A549 (cell line): ENCODE measurements around the gene DDX47. TPM values are rescaled to one million over a fixed set of nuclear protein-coding genes. Genes with fewer than 3 reads are reported as not detected.
"Not testable (repeated sequence)": the region's sequence is repeated elsewhere in the genome, so short reads cannot be mapped to it uniquely, and the experiment has no call there.

Experiments
- ATAC-seq, 2 experiments: fragments of 200-7000 bp in 1 of 2; fragments of >200 bp in 1 of 2; cut with Nextera tagmentation in 1 of 2; cut with Tn5 transposase in 1 of 2; 3 replicates each; pipeline versions ENCODE4 v1.8.0 to v1.9.1; 2018 to 2020; ENCODE audit warnings: mild to moderate bottlenecking in 1 of 2, moderate library complexity in 1 of 2
- CTCF ChIA-PET: fragments of 300-600 bp; sonication (Branson Sonifier 250); formaldehyde crosslinking; extraction: SDS; loops from one replicate; lab custom pipeline; 2021; ENCODE audit warnings: antibody characterized with exemption, inconsistent platforms; lab: Yijun Ruan, JAX
- POLR2A ChIA-PET: fragments of 350-600 bp; formaldehyde crosslinking; extraction: SDS; loops from one replicate; lab custom pipeline; 2021; ENCODE audit warnings: antibody characterized with exemption, inconsistent platforms; lab: Yijun Ruan, JAX
- DNase-seq, 2 experiments: peaks; one replicate each; pipeline versions ENCODE4 v3.0.0 to v3.0.0-alpha.2; 2011 to 2016; ENCODE audit warnings: low read depth in 1 of 2, low spot score in 1 of 2
- FAIRE-seq: peaks from 2 replicates; lab custom pipeline; 2011; peaks lifted over from hg19 to GRCh38; lab: Jason Lieb, UNC
- H3K27ac ChIP-seq, 2 experiments: fragments of >200 bp; sonication (Bioruptor Twin); formaldehyde crosslinking; 3 replicates each; pipeline ENCODE4 v1.5.1; 2016 to 2017
- H3K4me1 ChIP-seq: fragments of >200 bp; sonication (Bioruptor Twin); formaldehyde crosslinking; 3 replicates; pipeline ENCODE4 v1.6.1; 2016
- H3K4me2 ChIP-seq: fragments of >200 bp; sonication (Bioruptor Twin); formaldehyde crosslinking; 3 replicates; pipeline ENCODE4 v1.6.1; 2016
- H3K4me3 ChIP-seq: fragments of >200 bp; sonication (Bioruptor Twin); formaldehyde crosslinking; 3 replicates; pipeline ENCODE4 v1.5.1; 2016
- H3K9me3 ChIP-seq: fragments of >200 bp; sonication (Bioruptor Twin); formaldehyde crosslinking; 3 replicates; pipeline ENCODE4 v1.6.1; 2016
- BHLHE40 ChIP-seq: IDR thresholded peaks from 2 replicates; pipeline ENCODE4 v1.6.1; 2012; ENCODE audit warnings: low read depth, low read length, inconsistent platforms
- CBX2 ChIP-seq: fragments of 200-600 bp; sonication (generic); IDR thresholded peaks from 2 replicates; pipeline ENCODE4 v1.6.1; 2016; ENCODE audit warnings: low read depth, mild to moderate bottlenecking, borderline replicate concordance
- CEBPB ChIP-seq, 2 experiments: fragments of >200 bp in 1 of 2; sonication (Bioruptor Twin) in 1 of 2; formaldehyde crosslinking in 1 of 2; IDR thresholded peaks; 2 replicates each; pipeline ENCODE4 v1.6.1; 2012 to 2016
- CHD2 ChIP-seq: fragments of 150-350 bp; IDR thresholded peaks from 2 replicates; pipeline ENCODE4 v1.6.1; 2014; ENCODE audit warnings: low read length; ENCODE audit not compliant: partially characterized antibody
- CHD4 ChIP-seq: fragments of 200-600 bp; sonication (generic); IDR thresholded peaks from 2 replicates; pipeline ENCODE4 v1.6.1; 2016; ENCODE audit warnings: antibody characterized with exemption, mild to moderate bottlenecking, borderline replicate concordance
- EHF ChIP-seq: fragments of 250-450 bp; sonication (Bioruptor Pico); IDR thresholded peaks from 2 replicates; pipeline ENCODE4 v1.5.0; 2020; ENCODE audit warnings: mild to moderate bottlenecking
- ESRRA ChIP-seq: fragments of 150-350 bp; IDR thresholded peaks from 2 replicates; pipeline ENCODE4 v1.6.1; 2014; ENCODE audit warnings: mild to moderate bottlenecking, low read length, borderline replicate concordance
- FOSL2 ChIP-seq, 2 experiments: fragments of 450-650 bp in 1 of 2; fragments of >200 bp in 1 of 2; sonication (Bioruptor Twin) in 1 of 2; formaldehyde crosslinking; IDR thresholded peaks; 2 replicates each; pipeline versions ENCODE4 v1.5.0 to v1.6.1; 2016 to 2020; ENCODE audit warnings: mild to moderate bottlenecking in 1 of 2, moderate library complexity in 1 of 2
- FOXS1 ChIP-seq: fragments of 250-450 bp; sonication (Bioruptor Pico); IDR thresholded peaks from 2 replicates; pipeline ENCODE4 v1.5.0; 2020; ENCODE audit warnings: mild to moderate bottlenecking, moderate library complexity
- JUNB ChIP-seq: fragments of >200 bp; sonication (Bioruptor Twin); formaldehyde crosslinking; IDR thresholded peaks from 2 replicates; pipeline ENCODE4 v1.6.1; 2016
- KDM5A ChIP-seq: fragments of 200-600 bp; sonication (generic); IDR thresholded peaks from 2 replicates; pipeline ENCODE4 v1.6.1; 2016; ENCODE audit warnings: antibody characterized with exemption, mild to moderate bottlenecking
- MAFK ChIP-seq: fragments of 450-650 bp; IDR thresholded peaks from 2 replicates; pipeline ENCODE4 v1.6.1; 2014; ENCODE audit not compliant: partially characterized antibody
- MAZ ChIP-seq: fragments of 150-350 bp; IDR thresholded peaks from 2 replicates; pipeline ENCODE4 v1.6.1; 2014; ENCODE audit warnings: antibody characterized with exemption, low read depth, low read length, borderline replicate concordance
- RAD21 ChIP-seq, 2 experiments: fragments of >200 bp in 1 of 2; sonication (Bioruptor Twin) in 1 of 2; formaldehyde crosslinking in 1 of 2; IDR thresholded peaks in 1 of 2; conservative IDR thresholded peaks in 1 of 2; 2 replicates in 1 of 2; 3 replicates in 1 of 2; pipeline ENCODE4 v1.6.1; 2012 to 2018; ENCODE audit warnings: inconsistent platforms in 1 of 2
- RFX5 ChIP-seq: fragments of 450-650 bp; IDR thresholded peaks from 2 replicates; pipeline ENCODE4 v1.7.1; 2014; ENCODE audit warnings: antibody characterized with exemption, mild to moderate bottlenecking, moderate library complexity
- RNF2 ChIP-seq: fragments of 200-600 bp; sonication (generic); IDR thresholded peaks from 2 replicates; pipeline ENCODE4 v1.6.1; 2016; ENCODE audit warnings: low read depth, mild to moderate bottlenecking, antibody characterized with exemption, moderate library complexity, borderline replicate concordance
- SREBF2 ChIP-seq: fragments of 450-650 bp; IDR thresholded peaks from 2 replicates; pipeline ENCODE4 v1.6.1; 2014; ENCODE audit warnings: mild to moderate bottlenecking, moderate library complexity
- ZFP36 ChIP-seq: fragments of 450-650 bp; IDR thresholded peaks from 2 replicates; pipeline ENCODE4 v1.6.1; 2014; ENCODE audit warnings: borderline replicate concordance; ENCODE audit not compliant: partially characterized antibody
- ZNF302 ChIP-seq: fragments of 250-450 bp; sonication (Bioruptor Pico); IDR thresholded peaks from 2 replicates; pipeline ENCODE4 v1.9.0; 2021; ENCODE audit warnings: inconsistent platforms, mild to moderate bottlenecking, moderate library complexity
- ZSCAN20 ChIP-seq: fragments of 250-450 bp; sonication (Bioruptor Pico); IDR thresholded peaks from 2 replicates; pipeline ENCODE4 v1.8.0; 2022; ENCODE audit warnings: mild to moderate bottlenecking, moderate library complexity
- WGBS: methylation state at CpG from one replicate; pipeline ENCODE4 v1.1.6; 2017; ENCODE audit errors: missing lambda C conversion rate; 5-methylcytosine and 5-hydroxymethylcytosine counted together
- polyA plus RNA-seq, 4 experiments: library from polyadenylated mRNA; depleted of rRNA in 3 of 4; stranded (reverse); fragments of >200 nt; fragmentation: RNase III in 1 of 4; extraction: RNeasy Plus Mini Kit Qiagen cat#74134 plus additional on column Dnase treatment in 1 of 4; gene quantifications; 2 replicates in 3 of 4; 3 replicates in 1 of 4; pipeline ENCODE4 v1.2.3, GENCODE V29; 2011 to 2017
- TF ChIP-seq, protein P1 (sequence below): fragments of >200 bp; sonication (Bioruptor Twin); formaldehyde crosslinking; IDR thresholded peaks from 3 replicates; pipeline ENCODE4 v1.6.1; 2016
- TF ChIP-seq, protein P2 (sequence below): fragments of >200 bp; sonication (Bioruptor Twin); formaldehyde crosslinking; IDR thresholded peaks from 3 replicates; pipeline ENCODE4 v1.5.1; 2016
- TF ChIP-seq, protein P3 (sequence below): fragments of >200 bp; sonication (Bioruptor Twin); formaldehyde crosslinking; IDR thresholded peaks from 2 replicates; pipeline ENCODE4 v1.6.1; 2016
- TF ChIP-seq, protein P4 (sequence below): fragments of 250-450 bp; sonication (Bioruptor Pico); IDR thresholded peaks from 2 replicates; pipeline ENCODE4 v1.5.0; 2020; ENCODE audit warnings: low read depth, mild to moderate bottlenecking, moderate library complexity

Gene DDX47
- polyA plus RNA-seq, 2 of the 4 experiments (the other 2 are of a cell fraction): 81.6 to 144 TPM

DNA sequence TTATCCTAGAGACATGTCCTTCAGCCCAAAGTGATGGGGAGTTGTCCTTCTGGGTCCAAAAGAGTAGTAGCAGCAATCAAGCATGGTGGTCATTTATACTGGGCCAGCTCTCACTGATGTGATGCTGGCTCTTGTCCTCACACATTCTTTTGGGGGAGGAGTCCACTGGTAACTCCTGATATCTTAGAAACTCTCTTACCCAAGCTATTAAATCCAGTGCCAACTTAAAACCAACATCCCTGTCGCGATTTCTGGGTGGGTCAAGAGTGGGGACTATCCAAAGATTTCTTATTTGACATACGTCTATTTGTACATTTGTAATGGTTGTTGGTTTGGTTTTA, 24.6 kb downstream of the DDX47 start:
- no peak for ATAC-seq
- TF ChIP-seq SREBF2 (no peak), FOSL2 (IDR thresholded peaks at IDR 0.05) (no peak), FOSL2 (CRISPR knock-in tag; IDR thresholded peaks at IDR 0.05) (no peak), CEBPB (IDR thresholded peaks at IDR 0.05) (no peak), MAFK (no peak), RAD21 (conservative IDR thresholded peaks at IDR 0.05 in 1 of 2, IDR thresholded peaks at IDR 0.05 in 1 of 2) (no peak)
- TF ChIP-seq, protein P1, sequence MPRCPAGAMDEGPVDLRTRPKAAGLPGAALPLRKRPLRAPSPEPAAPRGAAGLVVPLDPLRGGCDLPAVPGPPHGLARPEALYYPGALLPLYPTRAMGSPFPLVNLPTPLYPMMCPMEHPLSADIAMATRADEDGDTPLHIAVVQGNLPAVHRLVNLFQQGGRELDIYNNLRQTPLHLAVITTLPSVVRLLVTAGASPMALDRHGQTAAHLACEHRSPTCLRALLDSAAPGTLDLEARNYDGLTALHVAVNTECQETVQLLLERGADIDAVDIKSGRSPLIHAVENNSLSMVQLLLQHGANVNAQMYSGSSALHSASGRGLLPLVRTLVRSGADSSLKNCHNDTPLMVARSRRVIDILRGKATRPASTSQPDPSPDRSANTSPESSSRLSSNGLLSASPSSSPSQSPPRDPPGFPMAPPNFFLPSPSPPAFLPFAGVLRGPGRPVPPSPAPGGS: no peak
- TF ChIP-seq, protein P2, sequence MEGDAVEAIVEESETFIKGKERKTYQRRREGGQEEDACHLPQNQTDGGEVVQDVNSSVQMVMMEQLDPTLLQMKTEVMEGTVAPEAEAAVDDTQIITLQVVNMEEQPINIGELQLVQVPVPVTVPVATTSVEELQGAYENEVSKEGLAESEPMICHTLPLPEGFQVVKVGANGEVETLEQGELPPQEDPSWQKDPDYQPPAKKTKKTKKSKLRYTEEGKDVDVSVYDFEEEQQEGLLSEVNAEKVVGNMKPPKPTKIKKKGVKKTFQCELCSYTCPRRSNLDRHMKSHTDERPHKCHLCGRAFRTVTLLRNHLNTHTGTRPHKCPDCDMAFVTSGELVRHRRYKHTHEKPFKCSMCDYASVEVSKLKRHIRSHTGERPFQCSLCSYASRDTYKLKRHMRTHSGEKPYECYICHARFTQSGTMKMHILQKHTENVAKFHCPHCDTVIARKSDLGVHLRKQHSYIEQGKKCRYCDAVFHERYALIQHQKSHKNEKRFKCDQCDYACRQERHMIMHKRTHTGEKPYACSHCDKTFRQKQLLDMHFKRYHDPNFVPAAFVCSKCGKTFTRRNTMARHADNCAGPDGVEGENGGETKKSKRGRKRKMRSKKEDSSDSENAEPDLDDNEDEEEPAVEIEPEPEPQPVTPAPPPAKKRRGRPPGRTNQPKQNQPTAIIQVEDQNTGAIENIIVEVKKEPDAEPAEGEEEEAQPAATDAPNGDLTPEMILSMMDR: no peak
- TF ChIP-seq, protein P3, sequence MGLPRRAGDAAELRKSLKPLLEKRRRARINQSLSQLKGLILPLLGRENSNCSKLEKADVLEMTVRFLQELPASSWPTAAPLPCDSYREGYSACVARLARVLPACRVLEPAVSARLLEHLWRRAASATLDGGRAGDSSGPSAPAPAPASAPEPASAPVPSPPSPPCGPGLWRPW: no peak
- FAIRE-seq: no peak
- DNase-seq: no peak
- CTCF ChIA-PET: interaction anchor here (0.8 to 5.9 kb wide), 20 partner anchors 10 to 374 kb away, joined by 3 to 78 read pairs (median 20); partner anchors contain the start of genes DDX47 and GPRC5A
- Histone ChIP-seq H3K4me1 (peaks cover 70% of the 10 kb centered on the region), H3K4me3 (no peak overlapping the region), H3K9me3 (no peaks in the 10 kb centered on the region), H3K27ac (peak overlapping the region; percentile 70 to 88), H3K4me2 (peak overlapping the region; percentile 56)
- POLR2A ChIA-PET: interaction anchor here (1.0 to 1.9 kb wide), 3 partner anchors 34 to 53 kb away, joined by 3 to 18 read pairs (median 3); partner anchors contain the start of gene GPRC5A
- 81% methylated on average over 3 of the region's 3 CpGs for WGBS

DNA sequence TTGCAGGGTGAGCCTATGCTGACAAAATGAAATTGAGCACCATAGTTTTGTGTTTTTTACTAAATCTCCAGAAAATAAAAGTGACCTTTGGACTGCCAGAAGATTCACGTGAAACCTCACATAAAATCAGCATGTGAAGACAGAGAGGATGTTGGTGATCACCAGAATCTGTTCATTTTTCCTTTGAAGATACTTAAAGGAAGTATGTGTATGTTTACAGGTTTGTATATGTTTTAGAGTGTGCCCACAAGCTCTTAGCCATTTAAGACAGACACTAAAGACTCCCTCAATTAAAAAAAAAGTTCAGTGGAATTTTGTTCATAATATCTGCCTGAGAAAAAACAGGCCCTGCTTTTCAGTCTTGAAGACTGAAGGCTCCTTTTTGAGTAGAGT, 25.9 kb downstream of the DDX47 start:
- DNase-seq: no peak
- no peak for FAIRE-seq
- ChIA-PET CTCF (interaction anchor here (0.6 to 5.9 kb wide), 10 partner anchors 9 to 60 kb away, joined by 3 to 78 read pairs (median 38); partner anchors contain the start of genes DDX47 and GPRC5A), POLR2A (interaction anchor here (0.6 to 1.9 kb wide), 2 partner anchors 36 to 52 kb away, joined by 3 to 18 read pairs; partner anchors contain the start of gene GPRC5A)
- Histone ChIP-seq H3K27ac (peak overlapping the region; percentile 70 to 88), H3K4me1 (peaks cover 70% of the 10 kb centered on the region), H3K4me2 (peak overlapping the region; percentile 44), H3K9me3 (no peaks in the 10 kb centered on the region), H3K4me3 (no peak overlapping the region)
- TF ChIP-seq EHF (CRISPR knock-in tag) (no peak), CHD4 (no peak), KDM5A (no peak), BHLHE40 (no peak), RFX5 (no peak), MAFK (no peak), JUNB (no peak), RNF2 (no peak), CBX2 (no peak), CEBPB (IDR thresholded peaks at IDR 0.05) (no peak), ZSCAN20 (no peak), CHD2 (no peak), MAZ (no peak), FOXS1 (CRISPR knock-in tag) (no peak), ZNF302 (CRISPR knock-in tag) (no peak), ZFP36 (no peak), ESRRA (no peak)
- TF ChIP-seq, protein P4, sequence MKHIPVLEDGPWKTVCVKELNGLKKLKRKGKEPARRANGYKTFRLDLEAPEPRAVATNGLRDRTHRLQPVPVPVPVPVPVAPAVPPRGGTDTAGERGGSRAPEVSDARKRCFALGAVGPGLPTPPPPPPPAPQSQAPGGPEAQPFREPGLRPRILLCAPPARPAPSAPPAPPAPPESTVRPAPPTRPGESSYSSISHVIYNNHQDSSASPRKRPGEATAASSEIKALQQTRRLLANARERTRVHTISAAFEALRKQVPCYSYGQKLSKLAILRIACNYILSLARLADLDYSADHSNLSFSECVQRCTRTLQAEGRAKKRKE: no peak
- ATAC-seq: no peak
- 83% methylated on average over 1 of the region's 1 CpG for WGBS

DNA sequence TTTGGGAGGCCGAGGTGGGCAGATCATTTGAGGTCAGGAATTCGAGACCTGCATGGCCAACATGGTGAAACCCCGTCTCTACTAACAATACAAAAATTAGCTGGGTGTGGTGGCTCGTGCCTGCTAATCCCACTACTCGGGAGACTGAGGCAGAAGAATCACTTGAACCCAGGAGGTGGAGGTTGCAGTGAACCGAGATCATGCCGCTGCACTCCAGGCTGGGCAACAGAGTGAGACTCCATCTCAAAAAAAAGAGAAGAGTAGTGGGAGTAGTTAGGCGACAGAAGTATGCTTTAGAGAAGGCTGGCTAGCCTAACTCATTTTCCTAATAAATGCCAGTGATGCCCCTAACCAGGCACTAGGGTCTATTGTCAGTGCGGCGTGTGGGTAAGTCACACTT, 26.3 kb downstream of the DDX47 start:
- POLR2A ChIA-PET: interaction anchor here (1.9 kb wide), 1 partner anchor 52 kb away, joined by 18 read pairs; the partner anchor contains the start of gene GPRC5A
- not testable (repeated sequence) for H3K9me3 ChIP-seq, FAIRE-seq, DNase-seq, ATAC-seq, H3K4me3 ChIP-seq
- H3K27ac ChIP-seq: peak overlapping the region; percentile 70 to 88
- WGBS: 85% methylated on average over 10 of the region's 10 CpGs
- H3K4me2 ChIP-seq: peak overlapping the region; percentile 44
- peaks cover 70% of the 10 kb centered on the region for H3K4me1 ChIP-seq
- CTCF ChIA-PET: interaction anchor here (0.6 to 5.9 kb wide), 6 partner anchors 8 to 51 kb away, joined by 3 to 78 read pairs (median 38); partner anchors contain the start of gene DDX47
